OCI-LY3 (cell line): ENCODE data around the gene GRAMD4.

Experiments
- CTCF ChIP-seq: fragments of 200-600, 300-600 bp; sonication (generic); IDR thresholded peaks from 2 replicates; pipeline ENCODE4 v1.5.1; 2014; ENCODE audit warnings: antibody characterized with exemption, low read length, low read depth
- EZH2phosphoT487 ChIP-seq: fragments of 200-600 bp; shearing (Covaris generic); IDR thresholded peaks from 2 replicates; pipeline ENCODE4 v1.6.1; 2018; ENCODE audit warnings: antibody characterized with exemption, mixed run types, low read depth

DNA sequence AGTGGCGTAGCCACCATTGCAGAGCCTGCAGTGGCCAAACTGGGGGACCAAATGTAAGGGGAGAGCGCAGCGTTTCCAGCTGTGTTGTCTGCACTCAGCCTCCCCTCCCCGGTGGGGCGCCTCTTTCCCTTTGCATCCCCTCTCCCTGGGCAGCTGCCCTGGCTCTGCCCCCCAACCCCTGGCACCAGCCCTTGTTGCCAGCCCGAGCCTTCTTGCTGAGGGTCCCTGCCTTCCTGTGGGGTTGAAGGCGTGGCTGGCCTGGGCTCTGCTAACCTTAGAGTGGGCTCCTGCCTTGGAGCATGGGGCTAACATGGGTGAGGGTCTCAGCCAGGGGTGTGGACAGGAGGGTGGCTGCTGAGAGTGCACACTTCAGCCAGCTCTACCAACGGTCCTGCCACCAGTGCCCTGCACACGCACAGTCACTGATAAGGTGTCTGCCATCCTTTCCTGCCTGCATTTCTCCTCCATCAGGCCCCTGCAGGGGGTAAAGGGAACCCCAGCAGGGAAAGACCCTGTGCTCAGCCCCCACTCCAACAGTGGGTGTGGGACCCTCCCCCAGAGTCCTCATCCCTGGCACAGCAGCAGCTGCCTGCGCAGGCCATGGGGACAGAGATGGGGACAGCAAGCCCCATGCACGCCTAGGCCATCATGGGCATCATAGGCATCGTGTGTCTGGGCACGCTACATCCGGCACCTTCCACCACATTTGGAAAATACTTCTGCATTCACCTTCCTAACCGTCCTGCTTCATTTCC lies 74.4 kb downstream of the GRAMD4 start:
- no peak for TF ChIP-seq EZH2phosphoT487
- no peak for TF ChIP-seq CTCF
